Measurements from ENCODE around the gene P4HB.

P4HB gene

GRCh38 chr17:81810892-81811704 lies 49.2 kb downstream of the P4HB start:
- DNase-seq (ENCODE audit: low read depth) = no peak

- DNase-seq (ENCODE audit: low read depth) = no peak
Measured at GRCh38 chr17:81810476-81810875, 49.9 kb downstream of the P4HB start.

GRCh38 chr17:81809556-81809998 lies 50.8 kb downstream of the P4HB start:
- no peak for DNase-seq (ENCODE audit: low read depth)

GRCh38 chr17:81808778-81809555 lies 51.4 kb downstream of the P4HB start:
- DNase-seq (ENCODE audit: low read depth) = no peak

GRCh38 chr17:81807839-81808238 lies 52.5 kb downstream of the P4HB start:
- DNase-seq (ENCODE audit: low read depth) = no peak

GRCh38 chr17:81807210-81807719 lies 53.1 kb downstream of the P4HB start:
- DNase-seq (ENCODE audit: low read depth) = no peak

- no peak for DNase-seq (ENCODE audit: low read depth)
Measured at GRCh38 chr17:81806461-81807209, 53.7 kb downstream of the P4HB start.

GRCh38 chr17:81805707-81806460 lies 54.5 kb downstream of the P4HB start:
- DNase-seq (ENCODE audit: low read depth) = no peak

- no peak for DNase-seq (ENCODE audit: low read depth)
Measured at GRCh38 chr17:81804559-81805399, 55.6 kb downstream of the P4HB start.

GRCh38 chr17:81803728-81804558 lies 56.4 kb downstream of the P4HB start, which contains the start of gene GCGR:
Gene GCGR, plus strand, starts transcription at chr17:81804150. Its CDS starts 4,869 bp downstream, at chr17:81809019.
- DNase-seq (ENCODE audit: low read depth) = no peak

- DNase-seq (ENCODE audit: low read depth) = no peak
Measured at GRCh38 chr17:81802856-81803643, 57.3 kb downstream of the P4HB start.

- no peak for DNase-seq (ENCODE audit: low read depth)
Measured at GRCh38 chr17:81802048-81802758, 58.1 kb downstream of the P4HB start.

GRCh38 chr17:81801327-81801726 lies 59.0 kb downstream of the P4HB start:
- DNase-seq (ENCODE audit: low read depth) = no peak

GRCh38 chr17:81794509-81794908 lies 65.8 kb downstream of the P4HB start:
- no peak for DNase-seq (ENCODE audit: low read depth)

GRCh38 chr17:81794074-81794476 lies 66.3 kb downstream of the P4HB start:
- DNase-seq (ENCODE audit: low read depth) = no peak

Data from activated T-cell treated with anti-CD3 and anti-CD28 coated beads for 24 hours (primary cell).